Endothelial cell of umbilical vein (primary cell): ENCODE data around the gene TNFRSF11A. TPM values are rescaled to one million over a fixed set of nuclear protein-coding genes. Genes with fewer than 3 reads are reported as not detected.

Experiments used
- BruUV-seq: library from RNA; stranded (reverse); fragments of 400-500 nt; replicated peaks from 2 replicates; lab custom pipeline; 2021; lab: Mats Ljungman, UMichigan
- CTCF ChIA-PET: fragments of 300-600, 350-600 bp; sonication (Branson Sonifier 250); formaldehyde crosslinking; loops from one replicate; lab custom pipeline; 2021; ENCODE audit warnings: antibody characterized with exemption, inconsistent platforms; lab: Charles Lee
- POLR2A ChIA-PET: fragments of 300-600, 350-600 bp; sonication (Branson Sonifier 250); formaldehyde crosslinking; loops from one replicate; lab custom pipeline; 2021; ENCODE audit warnings: antibody characterized with exemption, inconsistent platforms; lab: Charles Lee
- DNase-seq: peaks from one replicate; pipeline ENCODE4 v3.0.0-alpha.2; 2011; ENCODE audit warnings: low read depth, low spot score
- FAIRE-seq: peaks from 2 replicates; lab custom pipeline; 2011; peaks lifted over from hg19 to GRCh38; lab: Jason Lieb, UNC
- H2AFZ ChIP-seq: 2 replicates; pipeline ENCODE4 v1.6.0; 2012; ENCODE audit warnings: low read depth, low read length, control low read depth, inconsistent platforms
- H3K27ac ChIP-seq: 2 replicates; pipeline ENCODE4 v1.5.1; 2011; ENCODE audit warnings: low read depth, mild to moderate bottlenecking, control low read depth, low read length, moderate library complexity; ENCODE audit not compliant: insufficient read depth
- H3K27me3 ChIP-seq, 2 experiments: 2 replicates each; pipeline versions ENCODE4 v1.6.0 to v1.6.1; 2011; ENCODE audit warnings: low read length in 2 of 2, mixed read lengths in 1 of 2; ENCODE audit not compliant: control insufficient read depth in 2 of 2, insufficient read depth in 2 of 2
- H3K36me3 ChIP-seq, 2 experiments: 2 replicates in 1 of 2; 3 replicates in 1 of 2; pipeline ENCODE4 v1.5.1; 2011; ENCODE audit warnings: low read length in 2 of 2, mild to moderate bottlenecking in 1 of 2, moderate library complexity in 1 of 2; ENCODE audit not compliant: control insufficient read depth in 2 of 2, insufficient read depth in 2 of 2; ENCODE audit errors: extremely low read depth in 1 of 2
- H3K4me1 ChIP-seq: 3 replicates; pipeline ENCODE4 v1.5.1; 2011; ENCODE audit warnings: mild to moderate bottlenecking, low read length; ENCODE audit not compliant: control insufficient read depth, insufficient read depth; ENCODE audit errors: extremely low read depth
- H3K4me2 ChIP-seq: 2 replicates; pipeline ENCODE4 v1.6.1; 2011; ENCODE audit warnings: low read length, control low read depth, mixed read lengths; ENCODE audit not compliant: insufficient read depth
- H3K4me3 ChIP-seq, 3 experiments: fragments of 200-600 bp in 1 of 3; sonication (generic), shearing (Covaris generic) in 1 of 3; replicated peaks in 1 of 3; 2 replicates each; pipeline ENCODE4 v1.5.1; 2011 to 2016; ENCODE audit warnings: control low read depth in 3 of 3, low read length in 3 of 3, mild to moderate bottlenecking in 2 of 3, inconsistent platforms in 1 of 3, low read depth in 1 of 3, moderate library complexity in 1 of 3; ENCODE audit not compliant: insufficient read depth in 1 of 3
- H3K79me2 ChIP-seq: 2 replicates; pipeline ENCODE4 v1.6.0; 2012; ENCODE audit warnings: low read length, inconsistent platforms; ENCODE audit not compliant: control insufficient read depth, insufficient read depth
- H3K9ac ChIP-seq: replicated peaks from 2 replicates; pipeline ENCODE3; 2011; ENCODE audit warnings: low read length, control low read depth; ENCODE audit not compliant: insufficient read depth; ENCODE audit errors: extremely low read depth
- H3K9me1 ChIP-seq: replicated peaks from 3 replicates; pipeline ENCODE4 v1.6.0; 2011; ENCODE audit warnings: mild to moderate bottlenecking, low read length; ENCODE audit not compliant: control insufficient read depth, insufficient read depth; ENCODE audit errors: extremely low read depth
- H3K9me3 ChIP-seq: replicated peaks from 2 replicates; pipeline ENCODE4 v1.5.1; 2012; ENCODE audit warnings: low read length, inconsistent platforms; ENCODE audit not compliant: control insufficient read depth, insufficient read depth
- H4K20me1 ChIP-seq: replicated peaks from 2 replicates; pipeline ENCODE3; 2011; ENCODE audit warnings: mild to moderate bottlenecking, low read length; ENCODE audit not compliant: control insufficient read depth, insufficient read depth; ENCODE audit errors: extremely low read depth
- CTCF ChIP-seq, 2 donors: IDR thresholded peaks; 1 replicate in 1 of 2; 2 replicates in 1 of 2; pipeline ENCODE4 v1.5.1; 2011; ENCODE audit warnings: low read length in 2 of 2, mild to moderate bottlenecking in 2 of 2, moderate library complexity in 2 of 2, control low read depth in 1 of 2, inconsistent platforms in 1 of 2, low read depth in 1 of 2; ENCODE audit not compliant: insufficient read depth in 1 of 2; ENCODE audit errors: extremely low read depth in 1 of 2
- EZH2 ChIP-seq: IDR thresholded peaks from 2 replicates; pipeline ENCODE4 v1.6.1; 2012; ENCODE audit warnings: borderline replicate concordance, low read depth, mild to moderate bottlenecking, moderate library complexity, low read length, inconsistent platforms; ENCODE audit not compliant: severe bottlenecking
- FOS ChIP-seq: IDR thresholded peaks from 2 replicates; pipeline ENCODE4 v1.6.1; 2011; ENCODE audit warnings: mild to moderate bottlenecking, low read length, moderate library complexity, borderline replicate concordance; ENCODE audit not compliant: insufficient read depth
- GATA2 ChIP-seq: IDR thresholded peaks from 2 replicates; pipeline ENCODE4 v1.7.0; 2011; ENCODE audit warnings: low read depth, mild to moderate bottlenecking, moderate library complexity, mixed read lengths, low read length; ENCODE audit not compliant: insufficient read length, insufficient read depth
- JUN ChIP-seq: IDR thresholded peaks from 2 replicates; pipeline ENCODE4 v1.6.1; 2011; ENCODE audit warnings: borderline replicate concordance, low read depth; ENCODE audit not compliant: insufficient read length, insufficient read depth
- MAX ChIP-seq: IDR thresholded peaks from 2 replicates; pipeline ENCODE4 v1.6.1; 2011; ENCODE audit not compliant: insufficient read depth, insufficient read length
- MYC ChIP-seq: IDR thresholded peaks from one replicate; pipeline ENCODE4 v1.6.1; 2011; ENCODE audit warnings: mild to moderate bottlenecking, low read depth, low read length
- POLR2A ChIP-seq: IDR thresholded peaks from 2 replicates; pipeline ENCODE4 v1.6.1; 2012; ENCODE audit warnings: low read depth, mild to moderate bottlenecking, control low read depth, low read length
- POLR2AphosphoS5 ChIP-seq: IDR thresholded peaks from 2 replicates; pipeline ENCODE4 v1.6.1; 2012; ENCODE audit warnings: low read depth, mild to moderate bottlenecking, control low read depth, low read length, moderate library complexity; ENCODE audit not compliant: insufficient read depth
- dilution Hi-C: fragments of 300-500 bp; cut with MboI; formaldehyde crosslinking; loops from one replicate; pipeline ENCODE4 v1.15.0; 2019; ENCODE audit warnings: low sequenced_read_pairs; ENCODE audit not compliant: extremely low pct_ligation_motif_present
- intact Hi-C: fragments of 100-400 bp; cut with micrococcal nuclease; formaldehyde crosslinking; loops from one replicate; pipeline ENCODE4 v1.10.0; 2022
- polyA plus RNA-seq, 4 experiments: library from polyadenylated mRNA; depleted of rRNA in 3 of 4; stranded (reverse) in 3 of 4; unstranded in 1 of 4; fragments of >200 nt; gene quantifications; 2 replicates each; pipeline versions ENCODE4 v1.2.1 to v1.2.3, GENCODE V29; 2011 to 2012; ENCODE audit warnings: missing spikeins in 1 of 4
- total RNA-seq: library from RNA; stranded (reverse); gene quantifications from 2 replicates; pipeline ENCODE4 v1.2.3, GENCODE V29; 2021

TNFRSF11A gene
- total and polyA plus RNA-seq, 2 donors (not counting 3 experiments of a cell fraction or from before 2014, with no cell fraction given): 10.4 to 11.1 TPM

DNA sequence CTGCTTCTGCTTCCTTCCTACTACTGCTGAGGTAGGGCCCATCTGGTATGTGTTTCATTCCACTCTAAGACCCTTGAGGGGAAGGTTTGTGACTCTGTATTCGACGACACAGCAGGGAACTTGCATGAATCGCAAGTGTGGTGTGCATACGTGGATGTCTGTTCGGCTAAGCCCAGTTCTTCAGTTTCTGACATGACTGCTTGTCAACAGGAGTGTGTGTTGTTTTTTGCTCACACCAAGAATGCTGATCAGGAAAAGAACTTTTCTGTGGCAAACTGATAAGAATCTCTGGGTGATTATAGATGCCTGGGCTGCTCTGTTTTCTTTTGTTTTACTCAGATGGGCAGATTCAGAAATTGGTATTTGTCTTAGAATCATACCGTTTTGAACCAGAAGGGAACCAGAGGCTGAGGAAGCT, 22.0 kb downstream of the TNFRSF11A start:
- Histone ChIP-seq H3K9me1 (no peaks in the 10 kb centered on the region), H3K36me3 (peaks cover 0 to 2% of the 10 kb centered on the region in 2 experiments), H2AFZ (peak overlapping the region; percentile 71), H3K4me3 (no peak overlapping the region), H3K9ac (no peak overlapping the region), H4K20me1 (no peaks in the 10 kb centered on the region), H3K79me2 (no peaks in the 10 kb centered on the region), H3K27ac (peak overlapping the region; percentile 61), H3K4me1 (peaks cover 14% of the 10 kb centered on the region), H3K4me2 (peak overlapping the region; percentile 77), H3K9me3 (no peaks in the 10 kb centered on the region), H3K27me3 (no peaks in the 10 kb centered on the region)
- DNase-seq (peak; percentile 74), FAIRE-seq (peak; percentile 79)
- dilution Hi-C loops: no loop called here
- ChIA-PET POLR2A (interaction anchor here (1.2 kb wide), 1 partner anchor 16 kb away, joined by 3 read pairs; no protein-coding TSS in a partner anchor), CTCF (interaction anchor here (1.1 to 1.4 kb wide), 3 partner anchors 11 to 23 kb away, joined by 3 to 4 read pairs (median 4); no protein-coding TSS in a partner anchor)
- BruUV-seq: no TSS peak
- intact Hi-C loops: no loop called here
- no peak for TF ChIP-seq JUN
- peak; percentile 19 for TF ChIP-seq POLR2AphosphoS5
- peak; percentile 93 for TF ChIP-seq GATA2

GRCh38 chr18:62348474-62348873, 23.4 kb downstream of the TNFRSF11A start:
- Histone ChIP-seq H3K9me1 (no peaks in the 10 kb centered on the region), H3K27me3 (no peaks in the 10 kb centered on the region), H4K20me1 (no peaks in the 10 kb centered on the region), H2AFZ (no peak overlapping the region), H3K79me2 (no peaks in the 10 kb centered on the region), H3K27ac (no peak overlapping the region), H3K9me3 (no peaks in the 10 kb centered on the region), H3K4me3 (no peak overlapping the region), H3K9ac (no peak overlapping the region), H3K36me3 (peaks cover 0 to 8% of the 10 kb centered on the region in 2 experiments), H3K4me2 (no peak overlapping the region), H3K4me1 (peaks cover 14% of the 10 kb centered on the region)
- intact Hi-C loops: no loop called here
- FAIRE-seq (no peak), DNase-seq (no peak)
- BruUV-seq: no TSS peak
- CTCF ChIA-PET: interaction anchor here (1.0 kb wide), 1 partner anchor 10 kb away, joined by 5 read pairs; no protein-coding TSS in a partner anchor
- TF ChIP-seq CTCF (IDR thresholded peaks at IDR 0.05; ENCODE audit: extremely low read depth in 1 of 2, insufficient read depth in 1 of 2, low read depth in 1 of 2, low read length in 2 of 2): no peak
- no peak for TF ChIP-seq MAX
- TF ChIP-seq FOS: no peak
- TF ChIP-seq JUN: no peak
- no peak for TF ChIP-seq GATA2
- TF ChIP-seq EZH2: no peak
- TF ChIP-seq POLR2A: no peak
- no peak for TF ChIP-seq POLR2AphosphoS5
- no peak for TF ChIP-seq MYC
- POLR2A ChIA-PET: interaction anchor here (1.2 kb wide), 1 partner anchor 17 kb away, joined by 3 read pairs; no protein-coding TSS in a partner anchor
- dilution Hi-C loops: no loop called here
